HL-60 (cell line): ENCODE results near the gene ENDOU.

Source experiments
- DNase-seq, 2 experiments: peaks; one replicate each; pipeline ENCODE4 v3.0.0-alpha.2; 2010 to 2020; ENCODE audit warnings: low read depth in 1 of 2, low spot score in 1 of 2
- H3K27ac ChIP-seq: fragments of 250-450 bp; sonication (Bioruptor Pico); replicated peaks from 2 replicates; pipeline ENCODE4 v1.5.1; 2020; ENCODE audit warnings: mild to moderate bottlenecking, moderate library complexity
- H3K27me3 ChIP-seq: fragments of 250-450 bp; sonication (Bioruptor Pico); 2 replicates; pipeline ENCODE4 v1.5.1; 2021; ENCODE audit warnings: mild to moderate bottlenecking, moderate library complexity; ENCODE audit not compliant: insufficient read depth, poor library complexity, severe bottlenecking
- H3K4me3 ChIP-seq: replicated peaks from 2 replicates; pipeline ENCODE4 v1.5.1; 2011; ENCODE audit warnings: mild to moderate bottlenecking, control low read depth, low read length; ENCODE audit not compliant: insufficient read depth
- GABPA ChIP-seq: IDR thresholded peaks from 2 replicates; pipeline ENCODE4 v1.6.1; 2012; ENCODE audit warnings: low read depth
- POLR2AphosphoS5 ChIP-seq: IDR thresholded peaks from 2 replicates; pipeline ENCODE4 v1.6.1; 2012; ENCODE audit warnings: low read depth
- SPI1 ChIP-seq: IDR thresholded peaks from 2 replicates; pipeline ENCODE4 v1.6.1; 2012; ENCODE audit warnings: low read depth, mild to moderate bottlenecking, borderline replicate concordance
- TF ChIP-seq, protein P1 (sequence below): IDR thresholded peaks from one replicate; pipeline ENCODE4 v1.5.1; 2011; ENCODE audit warnings: low read length, control low read depth, inconsistent platforms; ENCODE audit not compliant: insufficient read depth
- TF ChIP-seq, protein P2 (sequence below): IDR thresholded peaks from 2 replicates; pipeline ENCODE4 v1.6.1; 2012; ENCODE audit warnings: low read depth; ENCODE audit not compliant: insufficient replicate concordance

The ENDOU gene

DNA sequence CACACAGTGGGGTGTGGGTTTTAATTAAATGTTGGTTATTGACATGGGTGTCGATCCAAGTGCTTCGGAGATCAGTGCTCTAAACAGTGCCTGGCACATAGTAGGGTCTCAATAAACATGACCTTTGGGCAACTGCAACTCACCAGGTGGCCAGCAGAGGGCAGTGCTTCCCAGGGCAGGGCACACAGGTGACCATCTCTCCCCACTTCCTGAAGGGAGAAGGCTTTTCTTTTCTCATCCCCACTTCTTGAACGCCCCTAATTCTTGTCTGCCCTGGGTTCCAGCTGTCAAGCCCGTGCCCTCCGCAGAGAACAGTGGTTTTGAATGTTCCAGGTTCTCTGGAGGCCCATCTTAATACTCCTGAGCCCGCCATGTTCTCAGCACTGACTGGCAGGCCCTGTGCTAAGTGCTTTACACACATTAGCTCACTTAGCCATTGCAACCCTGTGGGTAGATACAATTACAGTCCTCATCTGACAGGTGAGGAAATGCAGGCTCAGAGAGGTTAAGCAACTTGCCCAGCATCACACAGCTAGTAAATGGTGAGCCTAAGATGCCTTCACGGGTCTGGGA is 17.0 kb upstream of the ENDOU start:
- H3K27ac ChIP-seq, result no peak overlapping the region
- H3K27me3 ChIP-seq, result no peaks in the 10 kb centered on the region
- TF ChIP-seq SPI1, result no peak
- TF ChIP-seq, protein P1, sequence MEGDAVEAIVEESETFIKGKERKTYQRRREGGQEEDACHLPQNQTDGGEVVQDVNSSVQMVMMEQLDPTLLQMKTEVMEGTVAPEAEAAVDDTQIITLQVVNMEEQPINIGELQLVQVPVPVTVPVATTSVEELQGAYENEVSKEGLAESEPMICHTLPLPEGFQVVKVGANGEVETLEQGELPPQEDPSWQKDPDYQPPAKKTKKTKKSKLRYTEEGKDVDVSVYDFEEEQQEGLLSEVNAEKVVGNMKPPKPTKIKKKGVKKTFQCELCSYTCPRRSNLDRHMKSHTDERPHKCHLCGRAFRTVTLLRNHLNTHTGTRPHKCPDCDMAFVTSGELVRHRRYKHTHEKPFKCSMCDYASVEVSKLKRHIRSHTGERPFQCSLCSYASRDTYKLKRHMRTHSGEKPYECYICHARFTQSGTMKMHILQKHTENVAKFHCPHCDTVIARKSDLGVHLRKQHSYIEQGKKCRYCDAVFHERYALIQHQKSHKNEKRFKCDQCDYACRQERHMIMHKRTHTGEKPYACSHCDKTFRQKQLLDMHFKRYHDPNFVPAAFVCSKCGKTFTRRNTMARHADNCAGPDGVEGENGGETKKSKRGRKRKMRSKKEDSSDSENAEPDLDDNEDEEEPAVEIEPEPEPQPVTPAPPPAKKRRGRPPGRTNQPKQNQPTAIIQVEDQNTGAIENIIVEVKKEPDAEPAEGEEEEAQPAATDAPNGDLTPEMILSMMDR, result peak; percentile 100
- DNase-seq, result peak; percentile 45 to 62
- H3K4me3 ChIP-seq, result no peak overlapping the region

DNA sequence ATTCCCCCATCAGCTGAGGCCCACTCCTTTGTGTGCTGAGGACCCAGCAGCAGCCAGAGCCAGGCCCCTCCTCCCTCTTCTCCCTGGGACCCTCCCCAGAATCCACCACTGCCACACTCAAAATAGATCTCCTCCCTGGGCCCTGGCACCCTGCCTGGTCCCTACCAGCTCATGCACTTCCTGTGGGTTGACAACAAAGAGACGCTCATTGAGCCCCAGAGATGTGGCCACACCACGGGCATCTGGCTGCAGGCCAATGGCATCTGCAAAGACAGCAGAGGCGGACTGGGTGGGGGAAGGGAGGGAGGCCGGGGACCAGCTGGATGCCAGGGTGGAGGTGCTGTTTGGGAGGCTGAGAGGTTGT is 16.0 kb upstream of the ENDOU start:
- DNase-seq, result peak; percentile 86 to 96
- H3K4me3 ChIP-seq, result no peak overlapping the region
- no peak overlapping the region for H3K27ac ChIP-seq
- H3K27me3 ChIP-seq, result no peaks in the 10 kb centered on the region
- peak; percentile 36; the same call in 1 of the 2 replicates for TF ChIP-seq SPI1
- TF ChIP-seq GABPA, result no peak
- TF ChIP-seq, protein P2, sequence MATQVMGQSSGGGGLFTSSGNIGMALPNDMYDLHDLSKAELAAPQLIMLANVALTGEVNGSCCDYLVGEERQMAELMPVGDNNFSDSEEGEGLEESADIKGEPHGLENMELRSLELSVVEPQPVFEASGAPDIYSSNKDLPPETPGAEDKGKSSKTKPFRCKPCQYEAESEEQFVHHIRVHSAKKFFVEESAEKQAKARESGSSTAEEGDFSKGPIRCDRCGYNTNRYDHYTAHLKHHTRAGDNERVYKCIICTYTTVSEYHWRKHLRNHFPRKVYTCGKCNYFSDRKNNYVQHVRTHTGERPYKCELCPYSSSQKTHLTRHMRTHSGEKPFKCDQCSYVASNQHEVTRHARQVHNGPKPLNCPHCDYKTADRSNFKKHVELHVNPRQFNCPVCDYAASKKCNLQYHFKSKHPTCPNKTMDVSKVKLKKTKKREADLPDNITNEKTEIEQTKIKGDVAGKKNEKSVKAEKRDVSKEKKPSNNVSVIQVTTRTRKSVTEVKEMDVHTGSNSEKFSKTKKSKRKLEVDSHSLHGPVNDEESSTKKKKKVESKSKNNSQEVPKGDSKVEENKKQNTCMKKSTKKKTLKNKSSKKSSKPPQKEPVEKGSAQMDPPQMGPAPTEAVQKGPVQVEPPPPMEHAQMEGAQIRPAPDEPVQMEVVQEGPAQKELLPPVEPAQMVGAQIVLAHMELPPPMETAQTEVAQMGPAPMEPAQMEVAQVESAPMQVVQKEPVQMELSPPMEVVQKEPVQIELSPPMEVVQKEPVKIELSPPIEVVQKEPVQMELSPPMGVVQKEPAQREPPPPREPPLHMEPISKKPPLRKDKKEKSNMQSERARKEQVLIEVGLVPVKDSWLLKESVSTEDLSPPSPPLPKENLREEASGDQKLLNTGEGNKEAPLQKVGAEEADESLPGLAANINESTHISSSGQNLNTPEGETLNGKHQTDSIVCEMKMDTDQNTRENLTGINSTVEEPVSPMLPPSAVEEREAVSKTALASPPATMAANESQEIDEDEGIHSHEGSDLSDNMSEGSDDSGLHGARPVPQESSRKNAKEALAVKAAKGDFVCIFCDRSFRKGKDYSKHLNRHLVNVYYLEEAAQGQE, result no peak
- TF ChIP-seq POLR2AphosphoS5, result peak; percentile 94

DNA sequence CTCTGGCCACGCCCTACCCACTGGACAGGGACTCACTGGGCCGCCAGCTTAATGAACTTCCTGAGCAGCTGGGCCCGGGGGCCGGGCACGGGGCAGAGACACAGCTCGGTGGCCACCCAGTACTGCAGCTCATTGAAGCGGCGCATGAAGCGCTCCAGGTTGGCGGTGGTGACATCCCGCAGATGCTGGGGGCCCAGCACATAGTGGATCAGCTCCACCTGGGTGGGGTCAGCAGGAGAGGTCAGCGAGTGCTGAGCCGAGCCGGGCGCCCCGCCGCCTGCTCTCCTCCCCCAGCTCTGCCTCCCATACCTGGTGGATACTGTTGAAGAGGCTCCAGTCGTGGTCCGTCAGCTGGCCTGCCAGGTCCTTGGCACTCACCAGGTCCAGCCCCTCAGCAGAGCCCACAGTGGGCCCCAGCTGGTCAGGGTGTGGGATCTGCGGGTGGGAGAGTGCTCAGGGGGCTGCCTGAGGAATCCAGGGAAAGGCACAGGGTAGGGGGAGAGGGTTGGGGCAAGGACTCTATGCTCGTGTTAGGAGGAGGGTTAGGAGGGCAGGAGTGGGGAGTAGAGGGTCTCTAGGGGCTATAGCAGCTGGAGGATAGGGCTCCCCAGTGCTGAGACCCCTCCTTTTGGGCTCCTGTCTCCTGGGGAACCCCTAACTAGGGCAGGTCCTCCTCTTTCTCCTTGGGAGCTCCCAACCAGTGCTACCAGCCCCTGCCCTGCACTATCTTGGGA is 15.5 kb upstream of the ENDOU start:
- TF ChIP-seq POLR2AphosphoS5 (no peak), GABPA (no peak), SPI1 (no peak)
- TF ChIP-seq, protein P1, result no peak
- TF ChIP-seq, protein P2, result no peak
- no peak for DNase-seq
- H3K4me3 ChIP-seq, result no peak overlapping the region
- no peaks in the 10 kb centered on the region for H3K27me3 ChIP-seq
- no peak overlapping the region for H3K27ac ChIP-seq

DNA sequence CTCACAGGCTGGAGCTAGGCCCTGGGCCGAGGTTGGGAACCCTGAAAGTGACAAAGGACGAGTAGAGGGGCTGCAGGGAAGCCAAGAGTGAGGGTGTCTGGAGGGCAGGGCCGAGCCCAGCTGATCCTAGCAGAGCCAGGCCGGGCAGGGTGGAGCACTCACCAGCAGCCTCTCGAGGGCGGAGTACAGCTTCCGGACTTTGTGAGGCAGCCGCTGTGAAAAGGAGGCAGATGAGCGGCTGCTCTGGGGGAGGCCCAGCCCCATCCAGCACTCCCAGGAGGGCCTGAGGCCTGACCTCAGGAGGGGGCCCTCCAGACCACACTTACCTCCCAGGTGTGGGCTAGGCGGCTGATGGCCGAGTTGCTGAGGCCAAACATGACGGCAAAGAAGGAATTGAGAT is 14.7 kb upstream of the ENDOU start:
- Histone ChIP-seq H3K27me3 (no peaks in the 10 kb centered on the region), H3K4me3 (no peak overlapping the region), H3K27ac (no peak overlapping the region)
- no peak for TF ChIP-seq POLR2AphosphoS5
- TF ChIP-seq GABPA, result no peak
- TF ChIP-seq SPI1, result no peak
- TF ChIP-seq, protein P2, result no peak
- TF ChIP-seq, protein P1, result no peak
- DNase-seq, result no peak
